Psoas muscle (tissue), 8 donors: ENCODE data around the gene ERVW-1. TPM values are rescaled to one million over a fixed set of nuclear protein-coding genes. Genes with fewer than 3 reads are reported as not detected.

Experiments used
- ATAC-seq, 4 donors: fragments of 200-7000 bp; cut with Tn5 transposase; one replicate each; pipeline ENCODE4 v1.9.1; 2020; ENCODE audit warnings: moderate library complexity in 3 of 4, mild to moderate bottlenecking in 2 of 4
- DNase-seq, 2 donors: peaks; one replicate each; pipeline ENCODE4 v3.0.0-alpha.2; 2020
- H3K27ac ChIP-seq: fragments of 200-600 bp; one replicate; pipeline ENCODE4 v1.8.0; 2022
- H3K27me3 ChIP-seq, 3 donors: fragments of 200-600 bp in 1 of 3; one replicate each; pipeline versions ENCODE4 v1.6.1 to v1.8.0; 2013 to 2022; ENCODE audit warnings: low read length in 2 of 3, mild to moderate bottlenecking in 2 of 3, moderate library complexity in 1 of 3; ENCODE audit not compliant: insufficient read depth in 3 of 3
- H3K36me3 ChIP-seq, 2 donors: fragments of 200-600 bp in 1 of 2; one replicate each; pipeline versions ENCODE4 v1.6.1 to v1.8.0; 2013 to 2022; ENCODE audit warnings: low read depth in 1 of 2, mild to moderate bottlenecking in 1 of 2, moderate library complexity in 1 of 2; ENCODE audit not compliant: insufficient read depth in 1 of 2
- H3K4me1 ChIP-seq: fragments of 200-600 bp; one replicate; pipeline ENCODE4 v1.8.0; 2022
- H3K4me3 ChIP-seq: fragments of 200-600 bp; one replicate; pipeline ENCODE4 v1.8.0; 2022; ENCODE audit warnings: mild to moderate bottlenecking
- H3K9me3 ChIP-seq: fragments of 200-600 bp; one replicate; pipeline ENCODE4 v1.8.0; 2022
- CTCF ChIP-seq: fragments of 200-600 bp; IDR thresholded peaks from one replicate; pipeline ENCODE4 v1.8.0; 2022; ENCODE audit warnings: antibody characterized with exemption
- WGBS, 3 donors: extraction: QIAGEN DNeasy Blood & Tissue Kit; methylation state at CpG; one replicate each; pipeline versions ENCODE4 v1.1.6 to v1.1.7; 2013; 5-methylcytosine and 5-hydroxymethylcytosine counted together
- intact Hi-C, 2 donors: fragments of 100-400 bp; cut with DNase I; formaldehyde crosslinking; loops; one replicate each; pipeline versions ENCODE4 v1.11.0 to v1.14.2; 2022
- polyA plus RNA-seq, 3 donors: library from polyadenylated mRNA; stranded (reverse); fragments of 200-250 nt; gene quantifications; one replicate each; pipeline ENCODE4 v1.2.3, GENCODE V29; 2013
- total RNA-seq, 4 donors: library from RNA; stranded (reverse); fragmentation: NEBNext Ultra II Directional in 2 of 4; extraction: Animal tissue kit (Norgen Biotek cat#: 25700) in 2 of 4; gene quantifications; one replicate each; pipeline versions ENCODE4 v1.2.1 to v1.2.4, GENCODE V29; 2021 to 2023
- donor health status: healthy with polysubstance abuse.
- donor health status: DM: no; HTN: no; CAD: no; lungs with moderate emphysema.
- donor health status: Bipolar disorder and iron deficiency.
- donor health status: healthy.
- donor health status: DM: yes; HTN: yes; CAD: no.
- donor health status: DM: no; HTN: no; CAD: no.
- donor health status: DM: no; HTN: no; CAD: no.
- donor health status: DM: yes; HTN: yes; CAD: no.

ERVW-1 gene
- total and polyA plus RNA-seq, 7 donors, result 0.03 TPM; not detected in 6

GRCh38 chr7:92437956-92438491, 39.7 kb downstream of the ERVW-1 start:
- H3K27me3 ChIP-seq, result no peaks in the 10 kb centered on the region
- H3K4me3 ChIP-seq, result no peak overlapping the region
- H3K27ac ChIP-seq, result no peak overlapping the region
- H3K36me3 ChIP-seq, result no peaks in the 10 kb centered on the region
- 37 to 41% (median 40%) methylated on average over 6 of the region's 6 CpGs for WGBS, 3 donors
- ATAC-seq (no peak), DNase-seq (no peak)
- no peaks in the 10 kb centered on the region for H3K9me3 ChIP-seq
- H3K4me1 ChIP-seq, result no peaks in the 10 kb centered on the region
- intact Hi-C loops, result no loop called here
- TF ChIP-seq CTCF, result no peak

- 68 to 71% (median 68%) methylated on average over 7 of the region's 7 CpGs for WGBS, 3 donors
- intact Hi-C loops, result no loop called here
- DNase-seq, result no peak
- Histone ChIP-seq H3K4me3 (no peak overlapping the region), H3K9me3 (no peaks in the 10 kb centered on the region), H3K27me3 (no peaks in the 10 kb centered on the region), H3K27ac (no peak overlapping the region), H3K36me3 (no peaks in the 10 kb centered on the region), H3K4me1 (no peaks in the 10 kb centered on the region)
- TF ChIP-seq CTCF, result no peak
- no peak for ATAC-seq
These were observed 40.9 kb downstream of the ERVW-1 start for GRCh38 chr7:92436612-92437445.

DNA sequence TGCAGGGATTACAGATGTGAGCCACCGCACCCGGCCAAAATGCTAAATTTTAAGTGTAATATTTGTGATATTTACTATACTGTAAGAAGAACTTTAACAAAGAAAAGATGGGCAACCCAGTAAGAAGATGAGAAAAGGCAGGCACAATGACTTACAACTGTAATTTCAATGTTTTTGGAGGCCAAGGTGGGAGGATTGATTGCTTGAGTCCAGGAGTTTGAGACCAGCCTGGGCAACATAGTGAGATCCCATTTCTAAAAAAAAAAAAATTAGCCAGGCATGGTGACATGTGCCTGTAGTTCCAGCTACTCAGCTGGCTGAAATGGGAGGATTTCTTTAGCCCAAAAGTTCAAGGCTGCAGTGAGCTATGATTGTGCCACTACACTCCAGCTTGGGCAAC, 42.2 kb downstream of the ERVW-1 start:
- no peak for TF ChIP-seq CTCF
- Histone ChIP-seq H3K9me3 (no peaks in the 10 kb centered on the region), H3K36me3 (no peaks in the 10 kb centered on the region), H3K4me1 (no peaks in the 10 kb centered on the region), H3K4me3 (no peak overlapping the region), H3K27me3 (no peaks in the 10 kb centered on the region), H3K27ac (no peak overlapping the region)
- 91 to 98% (median 95%) methylated on average over 2 of the region's 2 CpGs for WGBS, 3 donors
- no peak for DNase-seq
- no peak for ATAC-seq
- intact Hi-C loops, result no loop called here

DNA sequence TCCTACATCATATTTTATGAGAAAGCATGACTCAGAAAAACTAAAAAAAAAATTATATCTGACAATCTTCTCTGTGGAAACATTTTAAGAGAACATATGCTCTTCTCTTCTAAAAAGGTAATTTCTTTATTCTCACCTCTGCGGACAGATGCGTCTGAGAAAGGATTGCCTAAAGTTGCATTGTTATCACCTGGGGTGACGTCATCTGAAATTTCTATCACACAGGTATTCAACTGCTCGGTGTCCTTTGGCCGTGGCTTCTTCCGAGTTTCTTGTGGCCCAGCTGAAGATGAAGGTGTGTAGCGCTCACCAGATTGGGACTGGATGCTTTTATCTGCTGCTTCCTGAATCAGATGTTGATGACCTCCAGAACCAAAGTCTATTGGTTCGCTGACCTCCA, 44.7 kb downstream of the ERVW-1 start:
- Histone ChIP-seq H3K9me3 (no peaks in the 10 kb centered on the region), H3K36me3 (no peaks in the 10 kb centered on the region), H3K4me1 (no peaks in the 10 kb centered on the region), H3K4me3 (no peak overlapping the region), H3K27me3 (no peaks in the 10 kb centered on the region), H3K27ac (no peak overlapping the region)
- intact Hi-C loops, result no loop called here
- 93 to 95% (median 94%) methylated on average over 8 of the region's 8 CpGs for WGBS, 3 donors
- ATAC-seq (no peak), DNase-seq (no peak)
- no peak for TF ChIP-seq CTCF
